HepG2 (cell line): Measurements from ENCODE around the gene GSK3A. TPM values are rescaled to one million over a fixed set of nuclear protein-coding genes. Genes with fewer than 3 reads are reported as not detected.

ENCODE experiments used
- ADNP ChIP-seq: sonication (generic); formaldehyde crosslinking; IDR thresholded peaks from 2 replicates; pipeline ENCODE4 v1.4.0; 2020; ENCODE audit warnings: missing genetic modification reagents
- BORCS8-MEF2B ChIP-seq: sonication (generic); formaldehyde crosslinking; IDR thresholded peaks from 2 replicates; pipeline ENCODE4 v1.8.0; 2022; ENCODE audit warnings: mild to moderate bottlenecking, missing genetic modification reagents
- CBX1 ChIP-seq: IDR thresholded peaks from one replicate; pipeline ENCODE4 v1.6.1; 2016; ENCODE audit warnings: antibody characterized with exemption, low read depth
- FOSL2 ChIP-seq: sonication (generic); formaldehyde crosslinking; IDR thresholded peaks from 2 replicates; pipeline ENCODE4 v1.4.0; 2020; ENCODE audit warnings: missing genetic modification reagents
- KDM5A ChIP-seq: fragments of 200-600 bp; sonication (generic); IDR thresholded peaks from 2 replicates; pipeline ENCODE4 v1.7.0; 2018; ENCODE audit warnings: antibody characterized with exemption, mild to moderate bottlenecking, low read length, borderline replicate concordance
- MED1 ChIP-seq: sonication (generic); formaldehyde crosslinking; IDR thresholded peaks from 2 replicates; pipeline ENCODE4 v1.4.0; 2020; ENCODE audit warnings: missing genetic modification reagents
- PCBP1 ChIP-seq: fragments of 200-400 bp; formaldehyde crosslinking; IDR thresholded peaks from 2 replicates; pipeline ENCODE4 v1.6.1; 2017; ENCODE audit warnings: mild to moderate bottlenecking, low read depth, low read length, borderline replicate concordance
- SALL1 ChIP-seq: sonication (generic); formaldehyde crosslinking; IDR thresholded peaks from 2 replicates; pipeline ENCODE4 v1.8.0; 2022; ENCODE audit warnings: mild to moderate bottlenecking, missing genetic modification reagents
- SIN3B ChIP-seq: fragments of 150-350 bp; IDR thresholded peaks from 2 replicates; pipeline ENCODE4 v1.6.1; 2014; ENCODE audit warnings: low read length
- SNAI1 ChIP-seq: sonication (generic); formaldehyde crosslinking; IDR thresholded peaks from 2 replicates; pipeline ENCODE4 v1.5.0; 2020; ENCODE audit warnings: mild to moderate bottlenecking, missing genetic modification reagents, borderline replicate concordance
- SOX6 ChIP-seq, 2 experiments: fragments of 450-650 bp in 1 of 2; sonication (generic) in 1 of 2; formaldehyde crosslinking in 1 of 2; IDR thresholded peaks; 2 replicates each; pipeline versions ENCODE4 v1.4.0 to v1.6.1; 2017 to 2020; ENCODE audit warnings: antibody characterized with exemption in 1 of 2, mild to moderate bottlenecking in 1 of 2, missing genetic modification reagents in 1 of 2
- ZNF317 ChIP-seq: sonication (generic); formaldehyde crosslinking; IDR thresholded peaks from 2 replicates; pipeline ENCODE4 v1.5.0; 2020; ENCODE audit warnings: mild to moderate bottlenecking, missing genetic modification reagents
- ZNF350 ChIP-seq: sonication (generic); formaldehyde crosslinking; IDR thresholded peaks from 2 replicates; pipeline ENCODE4 v1.4.0; 2020; ENCODE audit warnings: mild to moderate bottlenecking, low read depth, missing genetic modification reagents, borderline replicate concordance
- ZNF382 ChIP-seq: sonication (generic); formaldehyde crosslinking; IDR thresholded peaks from 2 replicates; pipeline ENCODE4 v1.5.0; 2020; ENCODE audit warnings: missing genetic modification reagents, mild to moderate bottlenecking, borderline replicate concordance
- ZNF547 ChIP-seq: sonication (generic); formaldehyde crosslinking; IDR thresholded peaks from 2 replicates; pipeline ENCODE4 v1.5.1; 2020; ENCODE audit warnings: mild to moderate bottlenecking, missing genetic modification reagents
- ZNF749 ChIP-seq: sonication (generic); formaldehyde crosslinking; IDR thresholded peaks from 2 replicates; pipeline ENCODE4 v1.8.0; 2022; ENCODE audit warnings: mild to moderate bottlenecking, missing genetic modification reagents, moderate library complexity, borderline replicate concordance
- ZSCAN21 ChIP-seq: sonication (generic); formaldehyde crosslinking; IDR thresholded peaks from 2 replicates; pipeline ENCODE4 v1.8.0; 2022; ENCODE audit warnings: mild to moderate bottlenecking, missing genetic modification reagents, moderate library complexity, borderline replicate concordance
- polyA plus RNA-seq, 8 experiments: library from polyadenylated mRNA; depleted of rRNA in 3 of 8; stranded (reverse) in 7 of 8; unstranded in 1 of 8; fragments of >200 nt; fragmentation: Illumina TruSeq in 4 of 8; extraction: Trizol in 4 of 8; gene quantifications; 2 replicates each; pipeline versions ENCODE4 v1.2.1 to v1.2.3, GENCODE V29; 2011 to 2016; ENCODE audit warnings: low read depth in 4 of 8, missing spikeins in 1 of 8, mixed read lengths in 1 of 8; ENCODE audit not compliant: insufficient read depth in 1 of 8
- total RNA-seq, 5 experiments: library from RNA; depleted of rRNA; stranded (reverse); fragments of >200 nt; fragmentation: Illumina TruSeq; extraction: Trizol; gene quantifications; 2 replicates each; pipeline ENCODE4 v1.2.3, GENCODE V29; 2016; ENCODE audit warnings: low read depth in 1 of 5
- TF ChIP-seq, protein P1 (sequence below): sonication (generic); formaldehyde crosslinking; conservative IDR thresholded peaks from 2 replicates; pipeline ENCODE4 v1.4.0; 2020; ENCODE audit warnings: mild to moderate bottlenecking, missing genetic modification reagents, moderate library complexity
- TF ChIP-seq, protein P2 (sequence below): sonication (generic); formaldehyde crosslinking; IDR thresholded peaks from 2 replicates; pipeline ENCODE4 v1.4.0; 2020; ENCODE audit warnings: missing genetic modification reagents
- TF ChIP-seq, protein P3 (sequence below): sonication (generic); formaldehyde crosslinking; IDR thresholded peaks from 2 replicates; pipeline ENCODE4 v1.4.0; 2020; ENCODE audit warnings: missing genetic modification reagents

The GSK3A gene
- total and polyA plus RNA-seq, 2 of the 13 experiments (the other 11 are each of a cell fraction or from before 2014, with no cell fraction given): 16.9 to 52.5 TPM

DNA sequence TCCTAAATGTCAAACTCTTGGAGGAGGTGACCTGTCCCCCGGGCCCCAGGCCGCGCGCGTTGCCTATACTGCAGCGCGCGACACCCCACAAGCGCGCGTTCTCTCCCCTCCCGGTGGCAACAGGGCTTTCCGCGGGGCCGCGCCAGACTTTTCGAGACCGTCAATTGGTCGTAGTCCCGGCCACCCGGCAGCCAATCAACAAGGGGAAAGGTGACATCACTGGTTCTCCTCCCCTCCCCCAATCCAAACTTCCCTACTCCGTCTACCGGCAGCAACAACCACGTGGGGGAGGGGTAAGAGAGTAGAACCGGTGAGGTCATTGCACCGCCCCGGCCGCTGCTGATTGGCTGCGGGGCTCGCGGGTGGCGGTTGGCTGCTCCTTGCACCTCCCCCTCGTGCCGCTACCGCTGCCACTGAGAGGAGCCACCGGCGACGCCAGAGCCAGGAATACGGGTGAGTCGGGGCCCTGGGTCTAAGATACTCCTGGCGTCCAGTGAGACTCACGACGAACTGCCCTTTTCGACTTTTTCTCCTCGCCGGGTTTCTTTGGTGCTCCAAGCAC is 25.8 kb upstream of the GSK3A start (continued):
- TF ChIP-seq, protein P1, sequence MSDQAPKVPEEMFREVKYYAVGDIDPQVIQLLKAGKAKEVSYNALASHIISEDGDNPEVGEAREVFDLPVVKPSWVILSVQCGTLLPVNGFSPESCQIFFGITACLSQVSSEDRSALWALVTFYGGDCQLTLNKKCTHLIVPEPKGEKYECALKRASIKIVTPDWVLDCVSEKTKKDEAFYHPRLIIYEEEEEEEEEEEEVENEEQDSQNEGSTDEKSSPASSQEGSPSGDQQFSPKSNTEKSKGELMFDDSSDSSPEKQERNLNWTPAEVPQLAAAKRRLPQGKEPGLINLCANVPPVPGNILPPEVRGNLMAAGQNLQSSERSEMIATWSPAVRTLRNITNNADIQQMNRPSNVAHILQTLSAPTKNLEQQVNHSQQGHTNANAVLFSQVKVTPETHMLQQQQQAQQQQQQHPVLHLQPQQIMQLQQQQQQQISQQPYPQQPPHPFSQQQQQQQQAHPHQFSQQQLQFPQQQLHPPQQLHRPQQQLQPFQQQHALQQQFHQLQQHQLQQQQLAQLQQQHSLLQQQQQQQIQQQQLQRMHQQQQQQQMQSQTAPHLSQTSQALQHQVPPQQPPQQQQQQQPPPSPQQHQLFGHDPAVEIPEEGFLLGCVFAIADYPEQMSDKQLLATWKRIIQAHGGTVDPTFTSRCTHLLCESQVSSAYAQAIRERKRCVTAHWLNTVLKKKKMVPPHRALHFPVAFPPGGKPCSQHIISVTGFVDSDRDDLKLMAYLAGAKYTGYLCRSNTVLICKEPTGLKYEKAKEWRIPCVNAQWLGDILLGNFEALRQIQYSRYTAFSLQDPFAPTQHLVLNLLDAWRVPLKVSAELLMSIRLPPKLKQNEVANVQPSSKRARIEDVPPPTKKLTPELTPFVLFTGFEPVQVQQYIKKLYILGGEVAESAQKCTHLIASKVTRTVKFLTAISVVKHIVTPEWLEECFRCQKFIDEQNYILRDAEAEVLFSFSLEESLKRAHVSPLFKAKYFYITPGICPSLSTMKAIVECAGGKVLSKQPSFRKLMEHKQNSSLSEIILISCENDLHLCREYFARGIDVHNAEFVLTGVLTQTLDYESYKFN: peak; percentile 89
- TF ChIP-seq, protein P2, sequence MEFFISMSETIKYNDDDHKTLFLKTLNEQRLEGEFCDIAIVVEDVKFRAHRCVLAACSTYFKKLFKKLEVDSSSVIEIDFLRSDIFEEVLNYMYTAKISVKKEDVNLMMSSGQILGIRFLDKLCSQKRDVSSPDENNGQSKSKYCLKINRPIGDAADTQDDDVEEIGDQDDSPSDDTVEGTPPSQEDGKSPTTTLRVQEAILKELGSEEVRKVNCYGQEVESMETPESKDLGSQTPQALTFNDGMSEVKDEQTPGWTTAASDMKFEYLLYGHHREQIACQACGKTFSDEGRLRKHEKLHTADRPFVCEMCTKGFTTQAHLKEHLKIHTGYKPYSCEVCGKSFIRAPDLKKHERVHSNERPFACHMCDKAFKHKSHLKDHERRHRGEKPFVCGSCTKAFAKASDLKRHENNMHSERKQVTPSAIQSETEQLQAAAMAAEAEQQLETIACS: peak; percentile 96
- TF ChIP-seq SALL1 (CRISPR knock-in tag) (peak; percentile 37), ZSCAN21 (CRISPR knock-in tag) (0 out of 2 replicates have a peak, but pooled peaks have one; percentile 55), ADNP (CRISPR knock-in tag) (no peak), SNAI1 (CRISPR knock-in tag) (no peak), FOSL2 (CRISPR knock-in tag) (peak; percentile 71), CBX1 (peak; percentile 51), ZNF547 (CRISPR knock-in tag) (peak; percentile 65; the same call in 1 of the 2 replicates), SOX6 (IDR thresholded peaks at IDR 0.05) (no peak), SOX6 (CRISPR knock-in tag; IDR thresholded peaks at IDR 0.05) (peak; percentile 53; the same call in 1 of the 2 replicates), KDM5A (peak; percentile 75; the same call in 1 of the 2 replicates), ZNF382 (CRISPR knock-in tag) (no peak), ZNF350 (CRISPR knock-in tag) (peak; percentile 73; the same call in 1 of the 2 replicates), MED1 (CRISPR knock-in tag) (peak; percentile 72), ZNF317 (CRISPR knock-in tag) (0 out of 2 replicates have a peak, but pooled peaks have one; percentile 25), SIN3B (peak; percentile 45), PCBP1 (peak; percentile 34; the same call in 1 of the 2 replicates), ZNF749 (peak; percentile 71; the same call in 1 of the 2 replicates), BORCS8-MEF2B (CRISPR knock-in tag) (0 out of 2 replicates have a peak, but pooled peaks have one; percentile 52)
- TF ChIP-seq, protein P3, sequence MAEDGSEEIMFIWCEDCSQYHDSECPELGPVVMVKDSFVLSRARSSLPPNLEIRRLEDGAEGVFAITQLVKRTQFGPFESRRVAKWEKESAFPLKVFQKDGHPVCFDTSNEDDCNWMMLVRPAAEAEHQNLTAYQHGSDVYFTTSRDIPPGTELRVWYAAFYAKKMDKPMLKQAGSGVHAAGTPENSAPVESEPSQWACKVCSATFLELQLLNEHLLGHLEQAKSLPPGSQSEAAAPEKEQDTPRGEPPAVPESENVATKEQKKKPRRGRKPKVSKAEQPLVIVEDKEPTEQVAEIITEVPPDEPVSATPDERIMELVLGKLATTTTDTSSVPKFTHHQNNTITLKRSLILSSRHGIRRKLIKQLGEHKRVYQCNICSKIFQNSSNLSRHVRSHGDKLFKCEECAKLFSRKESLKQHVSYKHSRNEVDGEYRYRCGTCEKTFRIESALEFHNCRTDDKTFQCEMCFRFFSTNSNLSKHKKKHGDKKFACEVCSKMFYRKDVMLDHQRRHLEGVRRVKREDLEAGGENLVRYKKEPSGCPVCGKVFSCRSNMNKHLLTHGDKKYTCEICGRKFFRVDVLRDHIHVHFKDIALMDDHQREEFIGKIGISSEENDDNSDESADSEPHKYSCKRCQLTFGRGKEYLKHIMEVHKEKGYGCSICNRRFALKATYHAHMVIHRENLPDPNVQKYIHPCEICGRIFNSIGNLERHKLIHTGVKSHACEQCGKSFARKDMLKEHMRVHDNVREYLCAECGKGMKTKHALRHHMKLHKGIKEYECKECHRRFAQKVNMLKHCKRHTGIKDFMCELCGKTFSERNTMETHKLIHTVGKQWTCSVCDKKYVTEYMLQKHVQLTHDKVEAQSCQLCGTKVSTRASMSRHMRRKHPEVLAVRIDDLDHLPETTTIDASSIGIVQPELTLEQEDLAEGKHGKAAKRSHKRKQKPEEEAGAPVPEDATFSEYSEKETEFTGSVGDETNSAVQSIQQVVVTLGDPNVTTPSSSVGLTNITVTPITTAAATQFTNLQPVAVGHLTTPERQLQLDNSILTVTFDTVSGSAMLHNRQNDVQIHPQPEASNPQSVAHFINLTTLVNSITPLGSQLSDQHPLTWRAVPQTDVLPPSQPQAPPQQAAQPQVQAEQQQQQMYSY (CRISPR knock-in tag): peak; percentile 47; the same call in 1 of the 2 replicates
